A673 (cell line): ENCODE results near the gene BAIAP2L1.

Experiments
- EZH2 ChIP-seq: fragments of 200-600 bp; sonication (generic); IDR thresholded peaks from 2 replicates; pipeline ENCODE4 v1.6.1; 2017; ENCODE audit warnings: borderline replicate concordance, low read depth, mild to moderate bottlenecking, mixed read lengths, antibody characterized with exemption, low read length; ENCODE audit not compliant: poor library complexity, severe bottlenecking
- TF ChIP-seq, protein P1 (sequence below): fragments of 300-800, 200-600 bp; sonication (generic); conservative IDR thresholded peaks from 2 replicates; pipeline ENCODE4 v1.5.1; 2017; ENCODE audit warnings: low read depth, mild to moderate bottlenecking, antibody characterized with exemption, low read length, moderate library complexity, mixed read lengths

DNA sequence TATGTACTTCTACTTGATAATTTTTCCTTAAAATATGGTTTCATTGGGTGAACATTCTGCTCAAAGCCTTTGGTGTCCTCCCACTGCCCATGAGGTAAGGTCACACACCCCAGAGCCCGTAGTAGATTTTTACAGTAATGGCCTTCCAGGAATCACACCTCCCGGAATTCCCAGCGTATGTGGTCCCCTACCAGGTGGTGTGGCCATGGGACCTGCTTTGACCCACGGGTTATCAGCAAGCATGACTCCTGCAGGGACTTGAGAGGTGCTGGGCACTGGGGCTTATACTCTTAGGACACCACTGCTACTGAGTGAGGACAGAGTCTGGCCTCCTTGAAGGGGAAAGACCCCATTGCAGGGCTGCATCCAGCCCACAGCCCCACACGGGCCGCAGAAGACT, 42.2 kb downstream of the BAIAP2L1 start:
- TF ChIP-seq, protein P1, sequence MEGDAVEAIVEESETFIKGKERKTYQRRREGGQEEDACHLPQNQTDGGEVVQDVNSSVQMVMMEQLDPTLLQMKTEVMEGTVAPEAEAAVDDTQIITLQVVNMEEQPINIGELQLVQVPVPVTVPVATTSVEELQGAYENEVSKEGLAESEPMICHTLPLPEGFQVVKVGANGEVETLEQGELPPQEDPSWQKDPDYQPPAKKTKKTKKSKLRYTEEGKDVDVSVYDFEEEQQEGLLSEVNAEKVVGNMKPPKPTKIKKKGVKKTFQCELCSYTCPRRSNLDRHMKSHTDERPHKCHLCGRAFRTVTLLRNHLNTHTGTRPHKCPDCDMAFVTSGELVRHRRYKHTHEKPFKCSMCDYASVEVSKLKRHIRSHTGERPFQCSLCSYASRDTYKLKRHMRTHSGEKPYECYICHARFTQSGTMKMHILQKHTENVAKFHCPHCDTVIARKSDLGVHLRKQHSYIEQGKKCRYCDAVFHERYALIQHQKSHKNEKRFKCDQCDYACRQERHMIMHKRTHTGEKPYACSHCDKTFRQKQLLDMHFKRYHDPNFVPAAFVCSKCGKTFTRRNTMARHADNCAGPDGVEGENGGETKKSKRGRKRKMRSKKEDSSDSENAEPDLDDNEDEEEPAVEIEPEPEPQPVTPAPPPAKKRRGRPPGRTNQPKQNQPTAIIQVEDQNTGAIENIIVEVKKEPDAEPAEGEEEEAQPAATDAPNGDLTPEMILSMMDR: no peak
- TF ChIP-seq EZH2: no peak
